HS-27A (cell line): Measurements from ENCODE around the gene IL32.

Experiments
- DNase-seq: peaks from one replicate; pipeline ENCODE4 v3.0.0-alpha.2; 2012; ENCODE audit warnings: low read depth, missing footprints

The IL32 gene

GRCh38 chr16:3065069-3065741, at the start of gene IL32:
TSS of gene IL32 (plus strand) at chr16:3065640. CDS start at chr16:3065812, 172 bp downstream.
- peak; percentile 7 for DNase-seq

- DNase-seq, result no peak
Measured at GRCh38 chr16:3015865-3016521, 49.4 kb upstream of the IL32 start.

- DNase-seq, result no peak
Measured at GRCh38 chr16:3017344-3017743, 48.1 kb upstream of the IL32 start.

- no peak for DNase-seq
Measured at GRCh38 chr16:3017794-3018506, 47.5 kb upstream of the IL32 start, which contains the start of gene CLDN6. TSS of gene CLDN6 (minus strand) at chr16:3018183. CDS start at chr16:3016021, 2,162 bp downstream.

- DNase-seq, result no peak
Measured at GRCh38 chr16:3019594-3020246, 45.7 kb upstream of the IL32 start.

- peak; percentile 35 for DNase-seq
Measured at GRCh38 chr16:3020247-3020603, 45.2 kb upstream of the IL32 start, which contains the start of gene TNFRSF12A. TSS of gene TNFRSF12A (plus strand) at chr16:3020368. CDS start at chr16:3020398, 30 bp downstream.

- DNase-seq, result peak; percentile 88
Measured at GRCh38 chr16:3020604-3021448, 44.6 kb upstream of the IL32 start.

GRCh38 chr16:3021449-3022207, 43.8 kb upstream of the IL32 start:
- DNase-seq, result peak; percentile 96

GRCh38 chr16:3022208-3022683, 43.2 kb upstream of the IL32 start:
- peak; percentile 89 for DNase-seq

GRCh38 chr16:3022684-3023414, 42.6 kb upstream of the IL32 start:
- DNase-seq, result peak; percentile 54

- DNase-seq, result peak; percentile 81
Measured at GRCh38 chr16:3023415-3023668, 42.1 kb upstream of the IL32 start.

GRCh38 chr16:3023669-3024478, 41.6 kb upstream of the IL32 start, which contains the start of the genes HCFC1R1 and THOC6:
TSS of gene HCFC1R1 (minus strand) at chr16:3023942. CDS start at chr16:3023941, 1 bp downstream.
TSS of gene THOC6 (plus strand) at chr16:3024035. CDS start at chr16:3024327, 292 bp downstream.
- peak; percentile 95 for DNase-seq

- no peak for DNase-seq
Measured at GRCh38 chr16:3025032-3026002, 40.1 kb upstream of the IL32 start.

- no peak for DNase-seq
Measured at GRCh38 chr16:3026003-3026378, 39.4 kb upstream of the IL32 start.

- no peak for DNase-seq
Measured at GRCh38 chr16:3026609-3027488, 38.6 kb upstream of the IL32 start.

- no peak for DNase-seq
Measured at GRCh38 chr16:3027489-3027795, 38.0 kb upstream of the IL32 start.
